Left forelimb (tissue), 1 donor: ENCODE results near the gene KAZN.

Experiments
- DNase-seq: peaks from one replicate; pipeline ENCODE4 v3.0.0-alpha.2; 2018; ENCODE audit warnings: low spot score

The KAZN gene

GRCh38 chr1:15094056-15094455, 495.6 kb downstream of the KAZN start:
- no peak for DNase-seq

GRCh38 chr1:15094719-15095495, 496.4 kb downstream of the KAZN start:
- no peak for DNase-seq

GRCh38 chr1:15095496-15095875, 497.0 kb downstream of the KAZN start:
- DNase-seq: no peak

- DNase-seq: no peak
Observed at GRCh38 chr1:15096293-15096692, 497.8 kb downstream of the KAZN start.

GRCh38 chr1:15098176-15099125, 500.0 kb downstream of the KAZN start:
- DNase-seq: no peak

GRCh38 chr1:15099441-15100120, 501.1 kb downstream of the KAZN start:
- no peak for DNase-seq

GRCh38 chr1:15100121-15100879, 501.8 kb downstream of the KAZN start:
- no peak for DNase-seq

- DNase-seq: no peak
Observed at GRCh38 chr1:15100880-15101760, 502.6 kb downstream of the KAZN start.

- no peak for DNase-seq
Observed at GRCh38 chr1:15101801-15102200, 503.3 kb downstream of the KAZN start.

GRCh38 chr1:15102646-15103045, 504.2 kb downstream of the KAZN start:
- DNase-seq: no peak

GRCh38 chr1:15103211-15103610, 504.7 kb downstream of the KAZN start:
- no peak for DNase-seq

- no peak for DNase-seq
Observed at GRCh38 chr1:15103906-15104305, 505.4 kb downstream of the KAZN start.

GRCh38 chr1:15104768-15105167, 506.3 kb downstream of the KAZN start:
- no peak for DNase-seq

GRCh38 chr1:15106608-15107007, 508.1 kb downstream of the KAZN start:
- no peak for DNase-seq

GRCh38 chr1:15107058-15107687, 508.7 kb downstream of the KAZN start:
- DNase-seq: no peak

- DNase-seq: no peak
Observed at GRCh38 chr1:15107911-15108310, 509.4 kb downstream of the KAZN start.

- DNase-seq: no peak
Observed at GRCh38 chr1:15110128-15110866, 511.8 kb downstream of the KAZN start.

GRCh38 chr1:15110867-15111230, 512.4 kb downstream of the KAZN start:
- DNase-seq: no peak

- DNase-seq: no peak
Observed at GRCh38 chr1:15113146-15113545, 514.7 kb downstream of the KAZN start.

- DNase-seq: no peak
Observed at GRCh38 chr1:15114884-15115283, 516.4 kb downstream of the KAZN start.
